ENCODE measurements around the gene KRT84. TPM values are rescaled to one million over a fixed set of nuclear protein-coding genes. Genes with fewer than 3 reads are reported as not detected.

Gene KRT84
- total RNA-seq, 5 donors from 2014 or later (not counting 1 experiment from before 2014, with no cell fraction given): not detected

DNA sequence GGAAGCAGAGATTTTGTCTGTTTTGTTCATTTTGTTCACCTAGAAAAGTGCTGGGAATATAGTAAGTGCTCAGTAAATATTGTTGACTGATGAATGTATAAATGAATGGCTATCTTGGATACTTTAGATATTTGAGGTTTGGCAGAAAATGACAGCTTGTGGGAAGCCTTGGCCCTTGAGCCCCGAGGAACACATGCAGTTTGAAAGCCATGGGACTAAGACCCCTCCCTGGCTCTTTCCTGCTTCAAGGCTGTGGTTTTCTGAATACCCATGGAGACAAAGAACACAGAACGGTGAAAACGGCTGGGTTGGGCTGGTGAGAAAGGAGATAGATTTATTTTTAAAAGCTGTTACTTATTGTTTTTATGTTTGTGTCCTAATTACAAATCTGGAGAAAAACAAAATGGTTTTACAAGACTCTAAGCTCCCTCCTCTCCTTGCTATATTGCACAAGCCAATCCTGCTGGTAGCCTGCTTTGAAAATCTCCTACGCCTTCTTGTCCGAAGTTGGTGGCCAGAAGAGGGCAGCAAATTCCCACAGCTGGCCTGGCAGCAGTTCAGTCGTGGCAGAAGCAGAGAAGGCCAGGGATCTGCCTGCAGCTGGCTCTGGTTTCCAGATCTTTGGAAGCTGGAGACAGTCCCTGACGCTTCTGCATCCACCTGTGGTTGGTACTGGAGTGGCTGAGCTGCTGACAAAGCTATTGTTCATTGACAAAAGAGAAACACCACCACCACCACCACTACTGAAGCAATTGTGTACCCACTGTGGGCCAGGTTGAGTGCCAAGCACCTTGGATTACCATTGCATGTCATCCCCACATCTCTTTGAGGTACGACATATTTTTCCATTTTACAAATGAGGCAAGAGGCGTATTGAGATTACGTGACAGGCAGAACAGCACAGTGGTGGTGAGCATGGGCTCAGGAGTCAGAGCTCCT, 13.0 kb downstream of the KRT84 start:
- peak in 3 of 4 experiments; percentile 32 to 52 (median 36) for ATAC-seq (replicated peaks in 1 of 4)
- CTCF ChIA-PET: interaction anchor here (0.5 to 2.6 kb wide), 7 partner anchors 10 to 513 kb away, joined by 3 to 12 read pairs (median 3); no protein-coding TSS in a partner anchor
- Mint-ChIP-seq H3K4me3 (no peak overlapping the region), H3K36me3 (no peaks in the 10 kb centered on the region), H3K4me1 (no peaks in the 10 kb centered on the region), H3K9me3 (peaks cover 0 to 11% (median 7%) of the 10 kb centered on the region in 3 donors), H3K27me3 (peaks cover 28 to 29% of the 10 kb centered on the region in 2 donors), H3K27ac (no peak overlapping the region)
- Histone ChIP-seq H3K4me3 (ENCODE audit: control insufficient read depth in 1 of 2, extremely low read depth in 1 of 2, low read length in 1 of 2) (no peak overlapping the region), H3K36me3 (ENCODE audit: control insufficient read depth in 2 of 2, extremely low read depth in 1 of 2, insufficient read depth in 1 of 2, low read length in 1 of 2) (no peaks in the 10 kb centered on the region), H3K27ac (ENCODE audit: low read length) (no peak overlapping the region), H3K9me3 (no peaks in the 10 kb centered on the region), H3K27me3 (replicated peaks in 1 of 2; ENCODE audit: control insufficient read depth in 2 of 2, extremely low read depth in 1 of 2, insufficient read depth in 2 of 2, low read length in 1 of 2) (peaks cover 0 to 40% of the 10 kb centered on the region in 2 experiments), H3K4me1 (ENCODE audit: control insufficient read depth in 1 of 2, extremely low read depth in 1 of 2, insufficient read depth in 2 of 2, low read length in 2 of 2) (no peaks in the 10 kb centered on the region)
- DNase-seq: peak in 30 of 35 experiments; percentile 17 to 72 (median 40)
- 24% methylated on average over 5 of the region's 10 CpGs for whole genome bisulfite sequencing (ENCODE audit: insufficient coverage)
- POLR2A ChIA-PET: interaction anchor here in 1 of 2 donors (0.5 to 0.6 kb wide), 2 partner anchors 18 to 100 kb away, joined by 3 to 4 read pairs; no protein-coding TSS in a partner anchor

DNA sequence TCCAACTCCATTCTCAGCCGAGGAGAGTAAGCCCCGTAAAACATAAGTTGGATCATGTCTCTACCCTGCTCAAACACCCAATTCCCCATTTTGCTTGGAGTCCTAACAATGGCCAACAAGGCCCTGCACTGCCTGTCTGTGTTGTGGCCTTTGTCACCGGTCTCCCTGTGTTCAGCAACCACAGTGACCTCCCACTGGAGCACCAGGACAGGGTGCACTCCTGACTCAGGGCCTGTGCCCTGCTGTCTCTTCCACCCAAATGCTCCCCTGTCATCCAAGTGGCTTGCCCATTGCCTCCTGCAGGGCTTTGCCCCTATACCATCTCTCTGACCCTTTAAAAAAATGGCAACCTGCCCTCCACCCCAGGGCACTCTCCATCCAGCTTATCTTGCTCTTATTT, 13.7 kb downstream of the KRT84 start:
- POLR2A ChIA-PET: interaction anchor here in 1 of 2 donors (0.6 kb wide), 1 partner anchor 99 kb away, joined by 4 read pairs; no protein-coding TSS in a partner anchor
- Mint-ChIP-seq H3K4me1 (no peaks in the 10 kb centered on the region), H3K4me3 (no peak overlapping the region), H3K27ac (no peak overlapping the region), H3K27me3 (peaks cover 24 to 25% of the 10 kb centered on the region in 2 donors), H3K9me3 (peaks cover 0 to 11% (median 7%) of the 10 kb centered on the region in 3 donors), H3K36me3 (no peaks in the 10 kb centered on the region)
- CTCF ChIA-PET: interaction anchor here in 1 of 2 donors (0.9 kb wide), 1 partner anchor 514 kb away, joined by 3 read pairs; no protein-coding TSS in a partner anchor
- 82% methylated on average over 3 of the region's 3 CpGs for WGBS (ENCODE audit: insufficient coverage)
- Histone ChIP-seq H3K27ac (ENCODE audit: low read length) (no peak overlapping the region), H3K36me3 (ENCODE audit: control insufficient read depth in 2 of 2, extremely low read depth in 1 of 2, insufficient read depth in 1 of 2, low read length in 1 of 2) (no peaks in the 10 kb centered on the region), H3K4me3 (ENCODE audit: control insufficient read depth in 1 of 2, extremely low read depth in 1 of 2, low read length in 1 of 2) (no peak overlapping the region), H3K9me3 (no peaks in the 10 kb centered on the region), H3K4me1 (ENCODE audit: control insufficient read depth in 1 of 2, extremely low read depth in 1 of 2, insufficient read depth in 2 of 2, low read length in 2 of 2) (no peaks in the 10 kb centered on the region), H3K27me3 (replicated peaks in 1 of 2; ENCODE audit: control insufficient read depth in 2 of 2, extremely low read depth in 1 of 2, insufficient read depth in 2 of 2, low read length in 1 of 2) (peaks cover 0 to 38% of the 10 kb centered on the region in 2 experiments)
- no peak for DNase-seq
- no peak for ATAC-seq (replicated peaks in 1 of 4)

DNA sequence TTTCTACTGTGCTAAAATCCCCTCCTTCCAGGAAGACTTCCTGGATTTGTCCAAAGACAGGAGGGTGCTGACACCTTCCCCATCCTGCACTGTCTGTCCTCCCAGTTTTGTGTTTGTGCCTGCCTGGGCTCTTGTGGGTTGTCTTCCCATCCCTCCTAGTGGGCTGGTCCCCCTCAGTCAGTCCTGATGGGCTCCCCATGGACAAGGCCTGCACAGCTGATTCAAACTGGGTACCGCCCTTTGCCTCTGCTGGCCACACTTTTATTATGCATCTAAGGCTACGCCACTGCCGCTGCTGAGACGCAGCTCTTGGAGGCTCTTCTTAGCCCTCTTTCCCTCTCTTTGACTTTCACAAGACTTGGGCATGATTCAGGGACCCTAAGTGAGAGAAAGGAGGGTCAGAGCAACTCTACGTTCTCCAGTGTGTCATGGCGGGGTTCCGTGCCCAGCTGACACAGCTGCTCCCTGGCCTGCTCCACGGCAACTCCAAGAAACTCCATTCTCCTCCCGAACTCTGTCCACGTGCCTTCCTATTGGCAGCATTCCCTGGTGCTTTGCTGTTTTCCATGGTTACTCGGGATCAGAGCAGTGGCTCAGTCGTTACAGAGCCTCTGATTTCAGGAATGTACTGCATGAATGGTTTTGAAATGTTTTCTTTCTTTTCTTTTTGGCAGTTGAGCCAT, 14.4 kb downstream of the KRT84 start:
- no peaks in the 10 kb centered on the region for H3K4me1 ChIP-seq (ENCODE audit: control insufficient read depth in 1 of 2, extremely low read depth in 1 of 2, insufficient read depth in 2 of 2, low read length in 2 of 2)
- no peak for ATAC-seq (replicated peaks in 1 of 4)
- DNase-seq: no peak
- peaks cover 0 to 11% (median 7%) of the 10 kb centered on the region in 3 donors for H3K9me3 Mint-ChIP-seq
- H3K27ac ChIP-seq (ENCODE audit: low read length): no peak overlapping the region
- H3K27ac Mint-ChIP-seq: peak overlapping the region in 1 of 2 donors; percentile 59
- H3K4me1 Mint-ChIP-seq: no peaks in the 10 kb centered on the region
- no peaks in the 10 kb centered on the region for H3K36me3 ChIP-seq (ENCODE audit: control insufficient read depth in 2 of 2, extremely low read depth in 1 of 2, insufficient read depth in 1 of 2, low read length in 1 of 2)
- POLR2A ChIA-PET: no interaction called here
- 97% methylated on average over 5 of the region's 12 CpGs for WGBS (ENCODE audit: insufficient coverage)
- CTCF ChIA-PET: interaction anchor here in 1 of 2 donors (0.7 kb wide), 1 partner anchor 284 kb away, joined by 3 read pairs; no protein-coding TSS in a partner anchor
- peaks cover 0 to 37% of the 10 kb centered on the region in 2 experiments for H3K27me3 ChIP-seq (replicated peaks in 1 of 2; ENCODE audit: control insufficient read depth in 2 of 2, extremely low read depth in 1 of 2, insufficient read depth in 2 of 2, low read length in 1 of 2)
- H3K27me3 Mint-ChIP-seq: peaks cover 18 to 25% of the 10 kb centered on the region in 2 donors
- H3K9me3 ChIP-seq: no peaks in the 10 kb centered on the region
- no peak overlapping the region for H3K4me3 ChIP-seq (ENCODE audit: control insufficient read depth in 1 of 2, extremely low read depth in 1 of 2, low read length in 1 of 2)
- H3K4me3 Mint-ChIP-seq: no peak overlapping the region
- no peaks in the 10 kb centered on the region for H3K36me3 Mint-ChIP-seq

DNA sequence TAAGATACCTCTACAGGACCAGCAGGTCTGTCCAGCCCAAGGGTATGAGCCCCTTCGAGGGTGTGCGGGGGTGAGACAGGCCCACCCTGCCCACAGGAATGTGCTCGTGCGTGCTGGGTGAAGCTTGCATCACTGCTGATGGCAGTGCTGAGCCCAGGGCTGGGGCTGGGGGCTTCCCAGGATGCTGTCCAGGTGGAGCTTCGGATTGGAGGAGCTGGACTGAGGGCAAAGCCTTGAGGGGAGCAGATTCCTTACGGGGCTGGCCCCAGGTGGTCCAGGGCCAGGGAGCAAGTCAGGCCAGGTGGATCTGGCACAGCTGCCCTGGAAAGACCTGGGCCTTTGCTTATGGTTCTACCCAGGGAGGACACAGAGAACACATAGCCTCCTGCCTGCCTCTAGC, 15.6 kb downstream of the KRT84 start:
- H3K36me3 ChIP-seq (ENCODE audit: control insufficient read depth in 2 of 2, extremely low read depth in 1 of 2, insufficient read depth in 1 of 2, low read length in 1 of 2): no peaks in the 10 kb centered on the region
- no peaks in the 10 kb centered on the region for H3K4me1 Mint-ChIP-seq
- H3K9me3 ChIP-seq: no peaks in the 10 kb centered on the region
- CTCF ChIA-PET: interaction anchor here in 1 of 2 donors (0.9 kb wide), 1 partner anchor 511 kb away, joined by 3 read pairs; no protein-coding TSS in a partner anchor
- no peak overlapping the region for H3K4me3 Mint-ChIP-seq
- no peak for ATAC-seq (replicated peaks in 1 of 4)
- H3K27me3 ChIP-seq (replicated peaks in 1 of 2; ENCODE audit: control insufficient read depth in 2 of 2, extremely low read depth in 1 of 2, insufficient read depth in 2 of 2, low read length in 1 of 2): peaks cover 0 to 40% of the 10 kb centered on the region in 2 experiments
- no peak for DNase-seq
- POLR2A ChIA-PET: no interaction called here
- H3K27me3 Mint-ChIP-seq: peaks cover 17 to 25% of the 10 kb centered on the region in 2 donors
- H3K4me1 ChIP-seq (ENCODE audit: control insufficient read depth in 1 of 2, extremely low read depth in 1 of 2, insufficient read depth in 2 of 2, low read length in 2 of 2): no peaks in the 10 kb centered on the region
- 78% methylated on average over 5 of the region's 6 CpGs for WGBS (ENCODE audit: insufficient coverage)
- H3K4me3 ChIP-seq (ENCODE audit: control insufficient read depth in 1 of 2, extremely low read depth in 1 of 2, low read length in 1 of 2): no peak overlapping the region
- H3K36me3 Mint-ChIP-seq: no peaks in the 10 kb centered on the region
- H3K27ac Mint-ChIP-seq: no peak overlapping the region
- H3K9me3 Mint-ChIP-seq: peaks cover 0 to 11% (median 7%) of the 10 kb centered on the region in 3 donors
- no peak overlapping the region for H3K27ac ChIP-seq (ENCODE audit: low read length)

DNA sequence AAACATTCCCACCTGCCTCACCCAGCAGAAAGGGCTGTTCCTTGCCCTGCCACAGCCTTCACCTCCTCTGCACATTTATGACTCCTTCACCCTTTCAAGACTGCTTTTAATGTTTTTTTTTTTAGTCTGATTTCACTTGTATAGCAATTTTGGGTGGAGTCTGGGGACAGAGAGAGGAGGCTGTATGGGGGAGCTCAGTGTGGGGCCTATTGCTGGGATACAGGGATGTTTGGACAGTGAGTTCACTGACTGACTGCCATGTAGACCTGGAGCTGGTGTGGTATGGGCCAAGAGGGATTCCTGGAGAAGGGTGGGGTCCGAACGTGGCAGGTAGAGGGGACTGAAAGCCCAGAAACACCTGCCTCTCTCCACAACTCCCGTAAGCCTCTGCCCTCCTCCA, 16.2 kb downstream of the KRT84 start:
- Histone ChIP-seq H3K36me3 (ENCODE audit: control insufficient read depth in 2 of 2, extremely low read depth in 1 of 2, insufficient read depth in 1 of 2, low read length in 1 of 2) (no peaks in the 10 kb centered on the region), H3K27ac (ENCODE audit: low read length) (no peak overlapping the region), H3K4me1 (ENCODE audit: control insufficient read depth in 1 of 2, extremely low read depth in 1 of 2, insufficient read depth in 2 of 2, low read length in 2 of 2) (no peaks in the 10 kb centered on the region), H3K9me3 (no peaks in the 10 kb centered on the region), H3K4me3 (ENCODE audit: control insufficient read depth in 1 of 2, extremely low read depth in 1 of 2, low read length in 1 of 2) (no peak overlapping the region), H3K27me3 (replicated peaks in 1 of 2; ENCODE audit: control insufficient read depth in 2 of 2, extremely low read depth in 1 of 2, insufficient read depth in 2 of 2, low read length in 1 of 2) (peaks cover 0 to 42% of the 10 kb centered on the region in 2 experiments)
- ATAC-seq (replicated peaks in 1 of 4) (no peak), DNase-seq (no peak)
- H3K27ac Mint-ChIP-seq: no peak overlapping the region
- no peaks in the 10 kb centered on the region for H3K4me1 Mint-ChIP-seq
- ChIA-PET POLR2A (interaction anchor here in 1 of 2 donors (0.5 kb wide), 1 partner anchor 209 kb away, joined by 4 read pairs; no protein-coding TSS in a partner anchor), CTCF (no interaction called here)
- H3K9me3 Mint-ChIP-seq: peaks cover 0 to 7% (median 7%) of the 10 kb centered on the region in 3 donors
- H3K27me3 Mint-ChIP-seq: peaks cover 17 to 25% of the 10 kb centered on the region in 2 donors
- no peaks in the 10 kb centered on the region for H3K36me3 Mint-ChIP-seq
- no CpG with 5 or more reads among the region's 3 CpGs for WGBS (ENCODE audit: insufficient coverage)
- H3K4me3 Mint-ChIP-seq: no peak overlapping the region

DNA sequence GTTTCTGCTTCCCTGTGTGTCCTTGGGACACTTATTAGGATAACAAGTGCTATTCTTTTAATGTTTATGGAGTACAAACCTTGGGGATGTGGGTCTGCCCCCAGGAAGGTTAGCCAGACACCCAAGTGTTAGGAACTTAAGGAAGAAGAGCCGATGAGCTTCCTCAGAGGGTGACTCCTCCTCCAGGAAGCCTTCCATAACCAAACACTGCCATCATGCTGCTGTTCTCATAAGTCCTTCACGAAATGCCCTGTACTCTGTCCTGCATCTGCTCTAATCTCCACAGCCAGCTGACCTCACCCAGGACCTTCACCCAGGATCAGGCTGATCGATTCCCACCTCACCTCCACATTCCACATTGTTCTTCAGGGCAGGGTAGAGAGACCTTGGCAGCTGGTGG, 16.9 kb downstream of the KRT84 start:
- DNase-seq (no peak), ATAC-seq (replicated peaks in 1 of 4) (no peak)
- POLR2A ChIA-PET: no interaction called here
- Mint-ChIP-seq H3K9me3 (peaks cover 0 to under 1% (median 0%) of the 10 kb centered on the region in 3 donors), H3K4me3 (no peak overlapping the region), H3K27ac (no peak overlapping the region), H3K4me1 (no peaks in the 10 kb centered on the region), H3K36me3 (no peaks in the 10 kb centered on the region), H3K27me3 (peaks cover 17 to 25% of the 10 kb centered on the region in 2 donors)
- Histone ChIP-seq H3K27me3 (replicated peaks in 1 of 2; ENCODE audit: control insufficient read depth in 2 of 2, extremely low read depth in 1 of 2, insufficient read depth in 2 of 2, low read length in 1 of 2) (peaks cover 0 to 48% of the 10 kb centered on the region in 2 experiments), H3K4me3 (ENCODE audit: control insufficient read depth in 1 of 2, extremely low read depth in 1 of 2, low read length in 1 of 2) (no peak overlapping the region), H3K4me1 (ENCODE audit: control insufficient read depth in 1 of 2, extremely low read depth in 1 of 2, insufficient read depth in 2 of 2, low read length in 2 of 2) (no peaks in the 10 kb centered on the region), H3K27ac (ENCODE audit: low read length) (no peak overlapping the region), H3K9me3 (no peaks in the 10 kb centered on the region), H3K36me3 (ENCODE audit: control insufficient read depth in 2 of 2, extremely low read depth in 1 of 2, insufficient read depth in 1 of 2, low read length in 1 of 2) (no peaks in the 10 kb centered on the region)
- CTCF ChIA-PET: no interaction called here
- WGBS (ENCODE audit: insufficient coverage): 75% methylated on average over 1 of the region's 3 CpGs

Data from T-cell (primary cell).